ENCODE measurements around the gene NSUN4. TPM values are rescaled to one million over a fixed set of nuclear protein-coding genes. Genes with fewer than 3 reads are reported as not detected.

The NSUN4 gene
- total and polyA plus RNA-seq, 2 of the 13 experiments (the other 11 are each of a cell fraction or from before 2014, with no cell fraction given): 21.5 to 23.5 TPM

DNA sequence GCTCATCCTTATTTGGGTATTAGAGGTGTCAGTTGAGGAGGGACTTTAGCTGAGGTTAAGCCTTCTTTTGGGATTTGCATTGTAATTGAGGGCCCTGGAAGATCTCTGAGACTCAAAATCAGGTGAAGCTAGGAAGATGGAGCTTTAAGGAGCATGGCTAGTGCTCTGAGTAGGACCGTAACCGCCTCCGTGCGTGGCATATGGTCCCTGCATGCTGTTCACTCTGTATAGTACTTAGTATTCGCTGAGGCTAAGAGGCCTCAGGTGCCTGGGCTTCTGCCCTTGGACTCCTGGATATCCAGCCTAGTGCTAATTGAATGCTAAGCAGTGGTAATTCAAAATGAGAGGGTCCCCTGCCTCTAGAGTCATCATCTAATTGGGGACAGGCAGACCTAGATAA, 22.5 kb downstream of the NSUN4 start:
- CTCF ChIA-PET (ENCODE audit: low intra/inter-chr PET ratio, low total read pairs): no interaction called here
- H3K27me3 ChIP-seq (ENCODE audit: control insufficient read depth in 1 of 2, insufficient read depth in 2 of 2, low read length in 2 of 2): no peaks in the 10 kb centered on the region
- H3K36me3 ChIP-seq (replicated peaks in 1 of 2; ENCODE audit: control insufficient read depth in 1 of 2, insufficient read depth in 2 of 2, low read length in 2 of 2): peaks cover 14 to 31% of the 10 kb centered on the region in 2 experiments

More for the DNA sequence above, 22.5 kb downstream of the NSUN4 start:
- no peak for DNase-seq (ENCODE audit: low spot score)
- no peak for ATAC-seq
- in situ Hi-C loops (cut with HindIII; ENCODE audit: extremely low pct_ligation_motif_present, low pct_unique_long_range_greater_than_20kb) (no loop called here), intact Hi-C loops (cut with micrococcal nuclease; ENCODE audit: unreplicated experiment) (no loop called here)
- Histone ChIP-seq H3K4me3 (replicated peaks in 1 of 3; ENCODE audit: insufficient read depth in 1 of 3, low read depth in 2 of 3, low read length in 3 of 3) (no peak overlapping the region), H4K20me1 (ENCODE audit: insufficient read depth, low read length) (no peaks in the 10 kb centered on the region), H3K4me1 (ENCODE audit: insufficient read depth, low read length) (no peaks in the 10 kb centered on the region), H3K4me2 (ENCODE audit: low read depth, low read length) (no peak overlapping the region), H3K79me2 (ENCODE audit: insufficient read depth, low read length) (no peaks in the 10 kb centered on the region), H3K9ac (ENCODE audit: insufficient read depth, low read depth, low read length) (no peak overlapping the region), H2AFZ (ENCODE audit: low read length) (no peak overlapping the region), H3K27ac (ENCODE audit: extremely low read length, insufficient read depth, low read length) (no peak overlapping the region), H3K9me3 (ENCODE audit: low read length) (no peaks in the 10 kb centered on the region)
- WGBS (ENCODE audit: low lambda C conversion rate): 98% methylated on average over 4 of the region's 5 CpGs
- no peak for TF ChIP-seq EEA1 (CRISPR knock-in tag; IDR thresholded peaks at IDR 0.05; ENCODE audit: borderline replicate concordance)
- TF ChIP-seq FOXC1 (CRISPR knock-in tag; IDR thresholded peaks at IDR 0.05; ENCODE audit: borderline replicate concordance): no peak
- no peak for TF ChIP-seq ZNF496 (CRISPR knock-in tag; IDR thresholded peaks at IDR 0.05; ENCODE audit: insufficient replicate concordance)
- TF ChIP-seq MED13 (CRISPR knock-in tag; IDR thresholded peaks at IDR 0.05): no peak
- no peak for TF ChIP-seq ZNF3 (CRISPR knock-in tag; IDR thresholded peaks at IDR 0.05)
- TF ChIP-seq, protein P1, sequence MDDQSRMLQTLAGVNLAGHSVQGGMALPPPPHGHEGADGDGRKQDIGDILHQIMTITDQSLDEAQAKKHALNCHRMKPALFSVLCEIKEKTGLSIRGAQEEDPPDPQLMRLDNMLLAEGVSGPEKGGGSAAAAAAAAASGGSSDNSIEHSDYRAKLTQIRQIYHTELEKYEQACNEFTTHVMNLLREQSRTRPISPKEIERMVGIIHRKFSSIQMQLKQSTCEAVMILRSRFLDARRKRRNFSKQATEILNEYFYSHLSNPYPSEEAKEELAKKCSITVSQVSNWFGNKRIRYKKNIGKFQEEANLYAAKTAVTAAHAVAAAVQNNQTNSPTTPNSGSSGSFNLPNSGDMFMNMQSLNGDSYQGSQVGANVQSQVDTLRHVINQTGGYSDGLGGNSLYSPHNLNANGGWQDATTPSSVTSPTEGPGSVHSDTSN (CRISPR knock-in tag; IDR thresholded peaks at IDR 0.05; ENCODE audit: borderline replicate concordance): no peak
- TF ChIP-seq ZSCAN22 (CRISPR knock-in tag; IDR thresholded peaks at IDR 0.05): no peak
- no peak for TF ChIP-seq RORA (CRISPR knock-in tag; IDR thresholded peaks at IDR 0.05)
- no peak for TF ChIP-seq ELF4 (CRISPR knock-in tag; IDR thresholded peaks at IDR 0.05; ENCODE audit: borderline replicate concordance)
- no peak for TF ChIP-seq PAWR (CRISPR knock-in tag; IDR thresholded peaks at IDR 0.05; ENCODE audit: borderline replicate concordance)
- TF ChIP-seq, protein P2, sequence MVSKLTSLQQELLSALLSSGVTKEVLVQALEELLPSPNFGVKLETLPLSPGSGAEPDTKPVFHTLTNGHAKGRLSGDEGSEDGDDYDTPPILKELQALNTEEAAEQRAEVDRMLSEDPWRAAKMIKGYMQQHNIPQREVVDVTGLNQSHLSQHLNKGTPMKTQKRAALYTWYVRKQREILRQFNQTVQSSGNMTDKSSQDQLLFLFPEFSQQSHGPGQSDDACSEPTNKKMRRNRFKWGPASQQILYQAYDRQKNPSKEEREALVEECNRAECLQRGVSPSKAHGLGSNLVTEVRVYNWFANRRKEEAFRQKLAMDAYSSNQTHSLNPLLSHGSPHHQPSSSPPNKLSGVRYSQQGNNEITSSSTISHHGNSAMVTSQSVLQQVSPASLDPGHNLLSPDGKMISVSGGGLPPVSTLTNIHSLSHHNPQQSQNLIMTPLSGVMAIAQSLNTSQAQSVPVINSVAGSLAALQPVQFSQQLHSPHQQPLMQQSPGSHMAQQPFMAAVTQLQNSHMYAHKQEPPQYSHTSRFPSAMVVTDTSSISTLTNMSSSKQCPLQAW (CRISPR knock-in tag; IDR thresholded peaks at IDR 0.05): no peak
- FAIRE-seq: no peak
- BruUV-seq (replicated peaks): TSS peak; percentile 37
- POLR2A ChIA-PET: no interaction called here

Data from HepG2 (cell line).